GM12874 (cell line): ENCODE data around the gene TRPM6.

ENCODE experiments used
- TF ChIP-seq, protein P1 (sequence below): IDR thresholded peaks from 2 replicates; pipeline ENCODE4 v1.5.1; 2011; ENCODE audit warnings: low read depth, mild to moderate bottlenecking, control low read depth, low read length, moderate library complexity; ENCODE audit not compliant: insufficient read depth

TRPM6 gene

DNA sequence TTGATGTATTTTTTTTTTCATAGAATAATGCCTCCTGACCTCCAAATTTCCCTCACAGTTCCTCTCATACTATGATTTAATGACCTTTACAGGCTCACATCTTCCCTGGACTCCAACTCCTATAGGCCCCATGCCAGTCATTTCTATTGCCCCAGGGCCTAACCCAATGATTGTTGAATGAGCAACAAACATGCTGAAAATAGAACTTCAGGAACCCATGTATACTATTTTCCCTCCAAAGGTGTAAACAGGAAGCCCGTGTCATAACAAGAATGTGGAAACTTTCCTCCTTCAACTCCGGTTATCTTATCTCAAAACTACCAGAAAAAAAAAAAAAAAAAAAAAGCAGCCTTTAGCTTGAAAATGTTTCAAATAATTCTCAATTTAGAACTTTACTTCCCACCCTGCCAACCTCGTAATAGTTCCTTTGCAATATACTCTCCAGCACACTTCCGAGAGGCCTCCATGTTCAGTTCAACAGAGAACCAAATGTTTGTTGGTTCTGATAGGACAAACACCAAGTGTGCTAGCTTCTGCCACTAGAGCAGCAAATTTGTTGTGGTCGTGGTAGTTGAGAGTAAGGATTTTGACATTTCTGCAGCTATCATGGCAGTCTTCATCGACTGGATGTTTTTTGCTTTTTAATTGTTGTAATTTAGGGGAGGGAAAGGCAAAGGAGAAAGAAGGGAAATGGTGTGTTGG, 25.8 kb downstream of the TRPM6 start:
- TF ChIP-seq, protein P1, sequence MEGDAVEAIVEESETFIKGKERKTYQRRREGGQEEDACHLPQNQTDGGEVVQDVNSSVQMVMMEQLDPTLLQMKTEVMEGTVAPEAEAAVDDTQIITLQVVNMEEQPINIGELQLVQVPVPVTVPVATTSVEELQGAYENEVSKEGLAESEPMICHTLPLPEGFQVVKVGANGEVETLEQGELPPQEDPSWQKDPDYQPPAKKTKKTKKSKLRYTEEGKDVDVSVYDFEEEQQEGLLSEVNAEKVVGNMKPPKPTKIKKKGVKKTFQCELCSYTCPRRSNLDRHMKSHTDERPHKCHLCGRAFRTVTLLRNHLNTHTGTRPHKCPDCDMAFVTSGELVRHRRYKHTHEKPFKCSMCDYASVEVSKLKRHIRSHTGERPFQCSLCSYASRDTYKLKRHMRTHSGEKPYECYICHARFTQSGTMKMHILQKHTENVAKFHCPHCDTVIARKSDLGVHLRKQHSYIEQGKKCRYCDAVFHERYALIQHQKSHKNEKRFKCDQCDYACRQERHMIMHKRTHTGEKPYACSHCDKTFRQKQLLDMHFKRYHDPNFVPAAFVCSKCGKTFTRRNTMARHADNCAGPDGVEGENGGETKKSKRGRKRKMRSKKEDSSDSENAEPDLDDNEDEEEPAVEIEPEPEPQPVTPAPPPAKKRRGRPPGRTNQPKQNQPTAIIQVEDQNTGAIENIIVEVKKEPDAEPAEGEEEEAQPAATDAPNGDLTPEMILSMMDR: no peak

DNA sequence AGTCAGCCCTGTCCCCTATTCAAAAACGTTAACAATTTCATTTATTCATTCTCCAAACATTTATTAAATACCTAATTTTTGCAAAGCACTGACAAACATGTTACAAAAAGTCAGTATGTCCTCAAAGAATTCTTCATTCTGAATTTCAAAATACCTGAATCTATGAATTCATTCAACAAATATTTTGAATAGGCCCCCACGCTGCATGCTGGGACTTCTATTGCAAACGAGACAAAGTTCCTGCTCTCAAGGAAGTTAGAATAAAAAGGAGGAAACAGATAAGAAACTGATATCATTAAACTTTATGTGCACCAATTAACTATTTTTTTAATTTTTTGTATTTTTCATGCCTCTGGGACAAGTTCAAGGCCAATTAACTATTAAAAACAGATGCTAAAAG, 26.6 kb downstream of the TRPM6 start:
- TF ChIP-seq, protein P1: no peak

DNA sequence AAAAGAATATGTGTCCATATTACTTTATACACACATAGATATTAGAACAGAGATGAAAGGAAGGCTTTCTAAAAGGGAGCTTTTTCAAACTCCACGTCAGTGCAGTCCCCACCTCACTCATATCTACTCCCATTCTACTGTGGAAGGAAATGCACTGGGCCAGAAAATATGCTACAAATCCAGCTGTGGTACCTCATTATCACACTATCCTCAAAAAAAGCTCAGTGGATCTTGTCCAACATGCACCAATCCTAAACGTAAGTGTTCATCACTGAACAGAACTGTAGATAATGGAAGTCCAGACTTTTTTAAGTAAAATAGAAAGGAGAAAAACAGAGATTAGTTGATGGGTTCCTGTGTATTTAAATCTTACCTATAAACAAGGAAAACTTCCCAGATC, 27.9 kb downstream of the TRPM6 start:
- TF ChIP-seq, protein P1: no peak

DNA sequence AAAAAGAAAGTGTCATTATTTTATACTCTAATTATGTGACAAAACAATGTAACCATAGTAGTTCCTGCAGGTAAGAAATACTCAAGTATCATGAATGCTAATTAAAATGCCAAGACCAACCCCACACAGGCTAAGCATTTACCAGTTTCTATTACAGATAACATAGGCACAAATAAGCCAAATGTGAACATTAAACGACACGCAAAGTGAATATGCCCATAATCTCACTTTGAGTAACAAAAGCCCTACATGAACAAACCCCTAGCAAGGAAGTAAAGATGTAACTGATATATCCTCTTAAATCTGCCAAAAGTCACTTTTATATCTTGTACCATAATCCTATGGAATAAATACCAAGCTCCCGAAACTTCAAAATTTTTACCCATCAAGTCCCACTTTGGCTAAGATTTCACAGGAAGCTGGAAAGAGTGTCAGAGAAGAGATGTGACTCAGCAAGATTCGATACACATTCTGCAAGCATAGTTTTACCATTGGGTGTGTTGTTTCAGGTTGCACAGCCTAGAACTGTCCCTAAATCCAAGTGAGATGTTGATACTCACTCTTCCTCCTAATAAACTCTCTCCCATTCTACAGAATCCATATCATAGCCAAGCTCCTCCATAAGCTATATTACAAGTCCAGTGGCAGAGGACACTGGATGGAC, 28.8 kb downstream of the TRPM6 start:
- TF ChIP-seq, protein P1: no peak

DNA sequence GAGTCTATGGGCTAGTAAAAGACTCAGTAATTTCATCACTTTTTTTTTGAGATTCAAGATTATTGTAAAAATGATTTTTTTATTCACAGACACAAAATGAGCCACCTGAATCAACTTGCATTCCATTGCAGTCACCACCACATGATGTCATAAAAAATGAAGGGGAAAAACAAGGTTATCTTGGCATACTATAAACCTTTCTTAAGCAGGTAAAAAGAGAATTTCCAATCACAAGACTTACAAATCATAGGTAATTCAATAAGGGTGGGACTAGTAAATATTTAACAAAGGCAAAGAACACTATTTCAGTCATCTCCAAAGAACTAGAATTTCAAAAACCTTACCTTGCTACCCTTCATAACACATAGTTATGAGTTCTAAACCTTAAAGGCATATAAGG, 30.7 kb downstream of the TRPM6 start:
- TF ChIP-seq, protein P1: no peak

DNA sequence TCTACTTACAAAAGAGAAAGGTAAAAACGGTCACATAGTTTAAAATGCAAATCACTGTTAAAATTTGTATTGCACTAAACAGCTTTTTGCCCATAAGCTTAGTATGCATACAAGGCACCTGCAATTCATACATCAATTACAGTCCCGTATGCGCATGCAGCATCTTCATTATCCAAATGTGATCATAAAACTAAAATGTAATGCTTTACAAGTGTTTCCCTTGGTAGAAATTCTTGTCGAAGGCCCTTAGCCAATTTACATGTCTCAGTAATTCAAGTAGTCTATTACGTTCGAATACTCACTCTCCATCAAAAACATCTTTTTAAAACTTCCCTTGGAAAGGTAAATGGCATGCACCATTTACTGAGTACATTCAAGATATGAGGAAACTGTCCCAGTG, 32.6 kb downstream of the TRPM6 start:
- TF ChIP-seq, protein P1: no peak

DNA sequence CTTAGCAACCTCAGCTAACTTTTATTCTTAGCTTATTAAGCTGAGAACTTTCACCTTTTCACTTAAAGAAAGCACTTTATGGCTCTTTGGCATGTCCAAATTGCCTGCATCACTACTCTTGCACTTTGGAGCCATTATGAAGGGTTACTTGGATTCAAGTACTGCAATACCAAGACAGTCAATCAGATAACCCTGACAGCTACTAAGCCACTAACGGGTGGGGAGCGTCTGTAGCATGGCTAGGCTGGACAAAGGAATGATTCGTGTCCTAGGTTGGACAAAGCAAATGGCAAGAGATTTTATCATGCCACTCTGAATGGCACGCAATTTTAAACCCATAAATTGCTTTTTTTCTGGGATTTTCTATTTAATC, 39.6 kb downstream of the TRPM6 start:
- TF ChIP-seq, protein P1: no peak
